GM12801 (cell line): ENCODE measurements around the gene SLC39A8.

ENCODE experiments used
- CTCF ChIP-seq: IDR thresholded peaks from one replicate; pipeline ENCODE4 v1.5.1; 2011; ENCODE audit warnings: control low read depth; ENCODE audit not compliant: insufficient read length; ENCODE audit errors: extremely low read depth

SLC39A8 gene

GRCh38 chr4:102312417-102312816 is 32.9 kb downstream of the SLC39A8 start:
- no peak for TF ChIP-seq CTCF

- TF ChIP-seq CTCF = no peak
These were observed 33.4 kb downstream of the SLC39A8 start for GRCh38 chr4:102311912-102312311.

- no peak for TF ChIP-seq CTCF
These were observed 33.9 kb downstream of the SLC39A8 start for GRCh38 chr4:102311407-102311806.

- TF ChIP-seq CTCF = no peak
These were observed 37.1 kb downstream of the SLC39A8 start for GRCh38 chr4:102308032-102308799.

- TF ChIP-seq CTCF = no peak
These were observed 39.6 kb downstream of the SLC39A8 start for GRCh38 chr4:102305666-102306065.

GRCh38 chr4:102302762-102303161 is 42.5 kb downstream of the SLC39A8 start:
- no peak for TF ChIP-seq CTCF

GRCh38 chr4:102301167-102301566 is 44.1 kb downstream of the SLC39A8 start:
- TF ChIP-seq CTCF = no peak
